GM19035 (cell line): Measurements from ENCODE around the gene GPX2.

Source experiments
- ATAC-seq: cut with Tn5 transposase; IDR thresholded peaks from one replicate; pipeline ENCODE4 v1.9.1; 2021; ENCODE audit not compliant: unreplicated experiment

The GPX2 gene

GRCh38 chr14:64960762-64961276 lies 18.3 kb upstream of the GPX2 start:
- ATAC-seq: no peak

- ATAC-seq: no peak
These were observed 16.2 kb upstream of the GPX2 start for GRCh38 chr14:64958743-64959142.

- no peak for ATAC-seq
These were observed 15.7 kb upstream of the GPX2 start for GRCh38 chr14:64958201-64958600.

GRCh38 chr14:64956697-64957406 lies 14.3 kb upstream of the GPX2 start:
- ATAC-seq: no peak

- no peak for ATAC-seq
These were observed 12.8 kb upstream of the GPX2 start for GRCh38 chr14:64955297-64955696.

GRCh38 chr14:64954491-64955240 lies 12.1 kb upstream of the GPX2 start:
- no peak for ATAC-seq

GRCh38 chr14:64953661-64954060 lies 11.1 kb upstream of the GPX2 start:
- ATAC-seq: no peak

GRCh38 chr14:64953310-64953654 lies 10.7 kb upstream of the GPX2 start:
- no peak for ATAC-seq

GRCh38 chr14:64952598-64953309 lies 10.2 kb upstream of the GPX2 start:
- no peak for ATAC-seq

GRCh38 chr14:64951724-64952123 lies 9.2 kb upstream of the GPX2 start:
- ATAC-seq: no peak

- ATAC-seq: no peak
These were observed 8.7 kb upstream of the GPX2 start for GRCh38 chr14:64951291-64951690.

GRCh38 chr14:64950889-64951288 lies 8.3 kb upstream of the GPX2 start:
- ATAC-seq: no peak

GRCh38 chr14:64948612-64949210 lies 6.2 kb upstream of the GPX2 start:
- ATAC-seq: no peak

- no peak for ATAC-seq
These were observed 5.4 kb upstream of the GPX2 start for GRCh38 chr14:64947710-64948611.

- ATAC-seq: no peak
These were observed 3.9 kb upstream of the GPX2 start for GRCh38 chr14:64946310-64947045.

- no peak for ATAC-seq
These were observed 3.1 kb upstream of the GPX2 start for GRCh38 chr14:64945431-64946178.

GRCh38 chr14:64944861-64945260 lies 2.3 kb upstream of the GPX2 start:
- ATAC-seq: no peak

GRCh38 chr14:64944041-64944440 lies 1.5 kb upstream of the GPX2 start:
- ATAC-seq: no peak

GRCh38 chr14:64943556-64943955 lies 1.0 kb upstream of the GPX2 start:
- no peak for ATAC-seq
